GM18867 (cell line): Measurements from ENCODE around the gene CCDC200.
A peak's percentile ranks its signal among the peaks of the same experiment; 100 is the strongest.
"Not testable (repeated sequence)": the region's sequence is repeated elsewhere in the genome, so short reads cannot be mapped to it uniquely, and the experiment has no call there.

Experiments used
- ATAC-seq: cut with Tn5 transposase; IDR thresholded peaks from one replicate; pipeline ENCODE4 v1.9.1; 2021; ENCODE audit warnings: mild to moderate bottlenecking, moderate library complexity; ENCODE audit not compliant: unreplicated experiment

The CCDC200 gene

GRCh38 chr17:43216762-43217613 is 11.4 kb downstream of the CCDC200 start:
- no peak for ATAC-seq

- no peak for ATAC-seq
Observed at GRCh38 chr17:43216369-43216761, 12.1 kb downstream of the CCDC200 start.

GRCh38 chr17:43215341-43215740 is 13.1 kb downstream of the CCDC200 start:
- no peak for ATAC-seq

GRCh38 chr17:43213545-43213944 is 14.9 kb downstream of the CCDC200 start:
- no peak for ATAC-seq

GRCh38 chr17:43212641-43213490 is 15.6 kb downstream of the CCDC200 start:
- ATAC-seq: no peak

GRCh38 chr17:43211480-43212402 is 16.7 kb downstream of the CCDC200 start, which contains the start of gene TMEM106A:
TMEM106A (plus strand) TSS chr17:43211875; CDS start chr17:43213042, 1,167 bp downstream.
- peak; percentile 75 for ATAC-seq

GRCh38 chr17:43211123-43211479 is 17.3 kb downstream of the CCDC200 start:
- no peak for ATAC-seq

GRCh38 chr17:43210576-43210975 is 17.8 kb downstream of the CCDC200 start:
- no peak for ATAC-seq

GRCh38 chr17:43203013-43203412 is 25.4 kb downstream of the CCDC200 start:
- not testable (repeated sequence) for ATAC-seq

GRCh38 chr17:43200127-43200526 is 28.3 kb downstream of the CCDC200 start:
- ATAC-seq: no peak

GRCh38 chr17:43199633-43200032 is 28.8 kb downstream of the CCDC200 start:
- no peak for ATAC-seq

- ATAC-seq: no peak
Observed at GRCh38 chr17:43193251-43193650, 35.2 kb downstream of the CCDC200 start.

- ATAC-seq: not testable (repeated sequence)
Observed at GRCh38 chr17:43186656-43187055, 41.8 kb downstream of the CCDC200 start.

GRCh38 chr17:43183921-43184320 is 44.5 kb downstream of the CCDC200 start:
- no peak for ATAC-seq

GRCh38 chr17:43176119-43176570 is 52.3 kb downstream of the CCDC200 start:
- no peak for ATAC-seq

- ATAC-seq: no peak
Observed at GRCh38 chr17:43175213-43176118, 53.0 kb downstream of the CCDC200 start.

GRCh38 chr17:43171586-43172487 is 56.6 kb downstream of the CCDC200 start:
- ATAC-seq: no peak
